WTC11 (cell line): Measurements from ENCODE around the gene NHSL1. TPM values are rescaled to one million over a fixed set of nuclear protein-coding genes. Genes with fewer than 3 reads are reported as not detected.

ENCODE experiments used
- ATAC-seq: fragments of 200-7000 bp; cut with Tn5 transposase; 2 replicates; pipeline ENCODE4 v1.10.0; 2021; ENCODE audit warnings: mild to moderate bottlenecking, moderate library complexity
- CTCF ChIA-PET: fragments of 300-600 bp; sonication (Branson Sonifier 250); formaldehyde crosslinking; loops from one replicate; lab custom pipeline; 2021; ENCODE audit warnings: antibody characterized with exemption; lab: Charles Lee
- POLR2A ChIA-PET: fragments of 350-600 bp; sonication (Branson Sonifier 250); formaldehyde crosslinking; loops from one replicate; lab custom pipeline; 2021; ENCODE audit warnings: antibody characterized with exemption; lab: Charles Lee
- DNase-seq: peaks from one replicate; pipeline ENCODE4 v3.0.0; 2021; ENCODE audit warnings: low spot score
- H3K27ac Mint-ChIP-seq: 2 replicates; pipeline ENCODE4 v1.8.0; 2021; ENCODE audit warnings: mixed read lengths
- H3K27me3 Mint-ChIP-seq: 2 replicates; pipeline ENCODE4 v1.8.0; 2021; ENCODE audit warnings: low read depth, mild to moderate bottlenecking, moderate library complexity, mixed read lengths
- H3K36me3 Mint-ChIP-seq: 2 replicates; pipeline ENCODE4 v1.8.0; 2021; ENCODE audit warnings: mixed read lengths
- H3K4me1 Mint-ChIP-seq: 2 replicates; pipeline ENCODE4 v1.8.0; 2022; ENCODE audit warnings: mixed read lengths
- H3K4me3 Mint-ChIP-seq: 2 replicates; pipeline ENCODE4 v1.8.0; 2021; ENCODE audit warnings: mild to moderate bottlenecking, moderate library complexity, mixed read lengths
- H3K9me3 Mint-ChIP-seq: 2 replicates; pipeline ENCODE4 v1.8.0; 2021; ENCODE audit warnings: mixed read lengths
- ATF6 ChIP-seq: sonication (generic); formaldehyde crosslinking; IDR thresholded peaks from 2 replicates; pipeline ENCODE4 v1.8.1; 2023; ENCODE audit warnings: mild to moderate bottlenecking, missing genetic modification reagents
- E2F5 ChIP-seq: sonication (generic); formaldehyde crosslinking; IDR thresholded peaks from 2 replicates; pipeline ENCODE4 v1.8.1; 2022; ENCODE audit warnings: mild to moderate bottlenecking, moderate library complexity, missing genetic modification reagents
- EMX1 ChIP-seq: fragments of 250-450 bp; sonication (Bioruptor Pico); IDR thresholded peaks from 2 replicates; pipeline ENCODE4 v1.8.0; 2021; ENCODE audit warnings: mild to moderate bottlenecking
- FOXP1 ChIP-seq: sonication (generic); formaldehyde crosslinking; IDR thresholded peaks from 2 replicates; pipeline ENCODE4 v1.8.0; 2022; ENCODE audit warnings: missing genetic modification reagents, mild to moderate bottlenecking, moderate library complexity, borderline replicate concordance
- FOXP4 ChIP-seq: sonication (generic); formaldehyde crosslinking; IDR thresholded peaks from 2 replicates; pipeline ENCODE4 v1.8.0; 2022; ENCODE audit warnings: mild to moderate bottlenecking, missing genetic modification reagents
- HMGA2 ChIP-seq: fragments of 250-450 bp; sonication (Bioruptor Pico); IDR thresholded peaks from 2 replicates; pipeline ENCODE4 v1.4.0; 2021; ENCODE audit warnings: mild to moderate bottlenecking, moderate library complexity
- JUN ChIP-seq: sonication (generic); formaldehyde crosslinking; IDR thresholded peaks from 2 replicates; pipeline ENCODE4 v1.8.0; 2023; ENCODE audit warnings: mild to moderate bottlenecking, missing genetic modification reagents
- NR1H2 ChIP-seq: sonication (generic); formaldehyde crosslinking; IDR thresholded peaks from 2 replicates; pipeline ENCODE4 v1.9.0; 2021; ENCODE audit warnings: mild to moderate bottlenecking, moderate library complexity, missing genetic modification reagents
- NR2C2 ChIP-seq: sonication (generic); formaldehyde crosslinking; IDR thresholded peaks from 2 replicates; pipeline ENCODE4 v1.8.0; 2022; ENCODE audit warnings: mild to moderate bottlenecking, missing genetic modification reagents
- RORB ChIP-seq: fragments of 250-450 bp; sonication (Bioruptor Pico); IDR thresholded peaks from 2 replicates; pipeline ENCODE4 v1.9.0; 2021; ENCODE audit warnings: mild to moderate bottlenecking
- SMAD3 ChIP-seq: sonication (generic); formaldehyde crosslinking; IDR thresholded peaks from 2 replicates; pipeline ENCODE4 v1.8.0; 2022; ENCODE audit warnings: missing genetic modification reagents, mild to moderate bottlenecking, borderline replicate concordance
- SMAD4 ChIP-seq: sonication (generic); formaldehyde crosslinking; IDR thresholded peaks from 2 replicates; pipeline ENCODE4 v1.8.0; 2022; ENCODE audit warnings: mild to moderate bottlenecking, missing genetic modification reagents
- TEAD1 ChIP-seq: sonication (generic); formaldehyde crosslinking; IDR thresholded peaks from 2 replicates; pipeline ENCODE4 v1.8.0; 2022; ENCODE audit warnings: mild to moderate bottlenecking, missing genetic modification reagents
- TP53 ChIP-seq: sonication (generic); formaldehyde crosslinking; IDR thresholded peaks from 2 replicates; pipeline ENCODE4 v1.8.1; 2023; ENCODE audit warnings: mild to moderate bottlenecking, missing genetic modification reagents
- ZNF317 ChIP-seq: sonication (generic); formaldehyde crosslinking; IDR thresholded peaks from 2 replicates; pipeline ENCODE4 v1.8.1; 2023; ENCODE audit warnings: low read depth, mild to moderate bottlenecking, moderate library complexity, missing genetic modification reagents, borderline replicate concordance
- ZNF425 ChIP-seq: fragments of 250-450 bp; sonication (Bioruptor Pico); conservative IDR thresholded peaks from 2 replicates; pipeline ENCODE4 v1.9.0; 2021; ENCODE audit warnings: mild to moderate bottlenecking
- total RNA-seq: library from RNA; stranded (reverse); gene quantifications from 3 replicates; pipeline ENCODE4 v1.2.3, GENCODE V29; 2021
- TF ChIP-seq, protein P1 (sequence below): sonication (generic); formaldehyde crosslinking; IDR thresholded peaks from 2 replicates; pipeline ENCODE4 v1.8.0; 2022; ENCODE audit warnings: mild to moderate bottlenecking, missing genetic modification reagents
- TF ChIP-seq, protein P2 (sequence below): sonication (generic); formaldehyde crosslinking; IDR thresholded peaks from 2 replicates; pipeline ENCODE4 v1.8.1; 2023; ENCODE audit warnings: mild to moderate bottlenecking, missing genetic modification reagents, moderate library complexity
- TF ChIP-seq, protein P3 (sequence below): sonication (generic); formaldehyde crosslinking; IDR thresholded peaks from 2 replicates; pipeline ENCODE4 v1.8.1; 2022; ENCODE audit warnings: mild to moderate bottlenecking, missing genetic modification reagents, moderate library complexity, borderline replicate concordance

NHSL1 gene
- total RNA-seq, 1 experiment from 2014 or later, result 31.1 TPM

DNA sequence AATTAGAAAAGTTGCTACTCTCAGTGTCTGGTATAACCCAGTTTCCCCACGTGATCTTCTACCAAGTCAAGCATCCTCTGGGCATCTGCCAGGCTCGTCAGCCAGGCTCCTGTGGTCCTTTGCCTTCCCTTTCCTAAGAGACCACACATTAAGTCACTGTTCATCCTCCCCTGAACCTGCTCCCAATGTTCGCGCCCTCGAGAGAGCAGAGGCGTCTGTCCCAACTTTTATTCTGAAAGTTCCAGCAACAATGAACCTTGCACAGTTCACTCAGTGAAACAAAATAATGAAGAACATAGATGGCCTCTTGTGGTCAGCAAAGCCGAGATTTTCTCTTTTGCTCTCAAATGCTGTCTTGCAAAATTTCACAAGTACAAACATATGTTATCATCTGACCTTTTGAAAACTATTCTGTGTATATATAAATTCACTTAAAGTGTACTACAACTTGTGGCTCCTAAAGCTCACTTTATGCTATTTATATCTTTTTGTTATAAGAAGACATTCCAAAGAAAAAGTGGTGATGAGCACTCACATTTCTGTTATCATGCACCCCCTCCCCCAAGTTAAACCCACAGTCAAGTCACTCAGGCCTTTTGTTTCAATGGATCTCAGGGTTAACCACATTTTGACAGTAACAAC is 39.2 kb upstream of the NHSL1 start:
- Mint-ChIP-seq H3K9me3 (no peaks in the 10 kb centered on the region), H3K4me1 (peaks cover 56% of the 10 kb centered on the region), H3K27ac (no peak overlapping the region), H3K36me3 (no peaks in the 10 kb centered on the region), H3K27me3 (no peaks in the 10 kb centered on the region), H3K4me3 (no peak overlapping the region)
- no peak for ATAC-seq
- no peak for DNase-seq
- TF ChIP-seq, protein P1, sequence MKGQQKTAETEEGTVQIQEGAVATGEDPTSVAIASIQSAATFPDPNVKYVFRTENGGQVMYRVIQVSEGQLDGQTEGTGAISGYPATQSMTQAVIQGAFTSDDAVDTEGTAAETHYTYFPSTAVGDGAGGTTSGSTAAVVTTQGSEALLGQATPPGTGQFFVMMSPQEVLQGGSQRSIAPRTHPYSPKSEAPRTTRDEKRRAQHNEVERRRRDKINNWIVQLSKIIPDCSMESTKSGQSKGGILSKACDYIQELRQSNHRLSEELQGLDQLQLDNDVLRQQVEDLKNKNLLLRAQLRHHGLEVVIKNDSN (CRISPR knock-in tag), result no peak
- TF ChIP-seq FOXP1 (CRISPR knock-in tag) (no peak), FOXP4 (CRISPR knock-in tag) (no peak), ZNF425 (CRISPR knock-in tag) (no peak), NR1H2 (CRISPR knock-in tag) (no peak), RORB (no peak), SMAD4 (CRISPR knock-in tag) (no peak), ZNF317 (CRISPR knock-in tag) (no peak), TP53 (CRISPR knock-in tag) (no peak), E2F5 (CRISPR knock-in tag) (no peak)
- TF ChIP-seq, protein P2, sequence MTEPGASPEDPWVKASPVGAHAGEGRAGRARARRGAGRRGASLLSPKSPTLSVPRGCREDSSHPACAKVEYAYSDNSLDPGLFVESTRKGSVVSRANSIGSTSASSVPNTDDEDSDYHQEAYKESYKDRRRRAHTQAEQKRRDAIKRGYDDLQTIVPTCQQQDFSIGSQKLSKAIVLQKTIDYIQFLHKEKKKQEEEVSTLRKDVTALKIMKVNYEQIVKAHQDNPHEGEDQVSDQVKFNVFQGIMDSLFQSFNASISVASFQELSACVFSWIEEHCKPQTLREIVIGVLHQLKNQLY (CRISPR knock-in tag), result no peak
- ChIA-PET POLR2A (no interaction called here), CTCF (interaction anchor here (1.2 kb wide), 1 partner anchor 9 kb away, joined by 3 read pairs; no protein-coding TSS in a partner anchor)

DNA sequence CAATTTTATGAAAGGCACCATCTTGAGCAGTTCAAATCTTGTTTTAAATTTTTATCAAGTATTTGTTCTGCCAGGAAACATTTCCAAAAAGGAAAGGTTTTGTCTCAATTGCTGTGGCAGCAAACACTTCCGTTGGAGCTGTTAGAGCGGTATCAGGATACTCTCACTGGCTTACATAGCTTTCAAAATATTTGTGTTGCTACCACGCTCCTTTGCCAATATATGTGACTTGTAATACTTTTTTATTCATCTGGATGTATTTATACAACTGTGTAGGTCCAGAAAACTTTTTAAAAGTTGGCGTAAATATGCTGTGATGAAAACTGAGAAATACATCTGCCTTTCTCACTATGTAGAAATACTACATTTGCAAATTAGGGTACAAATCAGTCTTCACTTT is 37.8 kb upstream of the NHSL1 start:
- Mint-ChIP-seq H3K27ac (no peak overlapping the region), H3K27me3 (no peaks in the 10 kb centered on the region), H3K4me3 (no peak overlapping the region), H3K4me1 (peaks cover 49% of the 10 kb centered on the region), H3K9me3 (no peaks in the 10 kb centered on the region), H3K36me3 (no peaks in the 10 kb centered on the region)
- ChIA-PET POLR2A (interaction anchor here (0.6 kb wide), 1 partner anchor 615 kb away, joined by 3 read pairs; no protein-coding TSS in a partner anchor), CTCF (interaction anchor here (1.3 kb wide), 1 partner anchor 19 kb away, joined by 3 read pairs; no protein-coding TSS in a partner anchor)
- TF ChIP-seq TEAD1 (CRISPR knock-in tag) (no peak), NR2C2 (CRISPR knock-in tag) (no peak), SMAD3 (no peak), HMGA2 (CRISPR knock-in tag) (no peak), EMX1 (no peak), JUN (CRISPR knock-in tag) (no peak), SMAD4 (CRISPR knock-in tag) (no peak), ATF6 (no peak)
- TF ChIP-seq, protein P3, sequence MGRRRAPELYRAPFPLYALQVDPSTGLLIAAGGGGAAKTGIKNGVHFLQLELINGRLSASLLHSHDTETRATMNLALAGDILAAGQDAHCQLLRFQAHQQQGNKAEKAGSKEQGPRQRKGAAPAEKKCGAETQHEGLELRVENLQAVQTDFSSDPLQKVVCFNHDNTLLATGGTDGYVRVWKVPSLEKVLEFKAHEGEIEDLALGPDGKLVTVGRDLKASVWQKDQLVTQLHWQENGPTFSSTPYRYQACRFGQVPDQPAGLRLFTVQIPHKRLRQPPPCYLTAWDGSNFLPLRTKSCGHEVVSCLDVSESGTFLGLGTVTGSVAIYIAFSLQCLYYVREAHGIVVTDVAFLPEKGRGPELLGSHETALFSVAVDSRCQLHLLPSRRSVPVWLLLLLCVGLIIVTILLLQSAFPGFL (CRISPR knock-in tag), result no peak
- ATAC-seq (no peak), DNase-seq (no peak)
